T-helper 1 cell treated with Interleukin-12 subunit alpha and Interleukin-12 subunit beta and Interleukin-4 antibody, amounts not matched to agents 30 ng/mL and 1 ng/mL, for 36 hours (primary cell): ENCODE data around the gene DSCAML1. TPM values are rescaled to one million over a fixed set of nuclear protein-coding genes. Genes with fewer than 3 reads are reported as not detected.

Experiments
- intact Hi-C: fragments of 100-400 bp; cut with micrococcal nuclease; formaldehyde crosslinking; loops from one replicate; pipeline ENCODE4 v1.15.1; 2024
- total RNA-seq: library from RNA; stranded (reverse); gene quantifications from 2 replicates; pipeline ENCODE4 v1.2.3, GENCODE V29; 2022

DSCAML1 gene
- total RNA-seq, 1 donor from 2014 or later = 0.27 TPM

- intact Hi-C loops = no loop called here
These were observed 126.1 kb downstream of the DSCAML1 start for GRCh38 chr11:117670924-117671323.

- intact Hi-C loops = no loop called here
These were observed 126.6 kb downstream of the DSCAML1 start for GRCh38 chr11:117670443-117670842.

- intact Hi-C loops = no loop called here
These were observed 127.4 kb downstream of the DSCAML1 start for GRCh38 chr11:117669616-117670015.

GRCh38 chr11:117669062-117669461 lies 128.0 kb downstream of the DSCAML1 start:
- intact Hi-C loops = no loop called here

- intact Hi-C loops = no loop called here
These were observed 128.7 kb downstream of the DSCAML1 start for GRCh38 chr11:117668321-117668751.

GRCh38 chr11:117664897-117665296 lies 132.1 kb downstream of the DSCAML1 start:
- intact Hi-C loops = no loop called here

GRCh38 chr11:117663821-117664220 lies 133.2 kb downstream of the DSCAML1 start:
- intact Hi-C loops = no loop called here

- intact Hi-C loops = no loop called here
These were observed 133.6 kb downstream of the DSCAML1 start for GRCh38 chr11:117663414-117663813.

- intact Hi-C loops = no loop called here
These were observed 134.2 kb downstream of the DSCAML1 start for GRCh38 chr11:117662671-117663269.

GRCh38 chr11:117662255-117662654 lies 134.8 kb downstream of the DSCAML1 start:
- intact Hi-C loops = no loop called here

GRCh38 chr11:117658809-117659208 lies 138.2 kb downstream of the DSCAML1 start:
- intact Hi-C loops = no loop called here

- intact Hi-C loops = no loop called here
These were observed 139.2 kb downstream of the DSCAML1 start for GRCh38 chr11:117657794-117658193.

GRCh38 chr11:117654281-117655255 lies 142.4 kb downstream of the DSCAML1 start:
- intact Hi-C loops = no loop called here

- intact Hi-C loops = no loop called here
These were observed 144.5 kb downstream of the DSCAML1 start for GRCh38 chr11:117652521-117652920.

GRCh38 chr11:117649296-117650055 lies 147.5 kb downstream of the DSCAML1 start:
- intact Hi-C loops = no loop called here

GRCh38 chr11:117647872-117648271 lies 149.1 kb downstream of the DSCAML1 start:
- intact Hi-C loops = no loop called here

- intact Hi-C loops = no loop called here
These were observed 149.8 kb downstream of the DSCAML1 start for GRCh38 chr11:117647207-117647606.

GRCh38 chr11:117646411-117646810 lies 150.6 kb downstream of the DSCAML1 start:
- intact Hi-C loops = no loop called here

- intact Hi-C loops = no loop called here
These were observed 152.4 kb downstream of the DSCAML1 start for GRCh38 chr11:117644403-117645155.

GRCh38 chr11:117643606-117644300 lies 153.3 kb downstream of the DSCAML1 start:
- intact Hi-C loops = no loop called here
